Nephron progenitor cell (in vitro differentiated cells): ENCODE data around the gene UBE2D3.
A peak's percentile ranks its signal among the peaks of the same experiment; 100 is the strongest.

ENCODE experiments used
- DNase-seq: peaks from one replicate; pipeline ENCODE4 v3.0.0; 2021
- H3K27ac Mint-ChIP-seq: 2 replicates; pipeline ENCODE4 v1.8.0; 2021; ENCODE audit warnings: mild to moderate bottlenecking, moderate library complexity, mixed read lengths
- H3K27me3 Mint-ChIP-seq: 2 replicates; pipeline ENCODE4 v1.8.0; 2021; ENCODE audit warnings: mild to moderate bottlenecking, low read depth, mixed read lengths; ENCODE audit not compliant: poor library complexity
- H3K36me3 Mint-ChIP-seq: 2 replicates; pipeline ENCODE4 v1.8.0; 2021; ENCODE audit warnings: low read depth, mixed read lengths
- H3K4me1 Mint-ChIP-seq: 2 replicates; pipeline ENCODE4 v1.8.0; 2021; ENCODE audit warnings: mixed read lengths
- H3K4me3 Mint-ChIP-seq: 2 replicates; pipeline ENCODE4 v1.8.0; 2021; ENCODE audit warnings: mild to moderate bottlenecking, moderate library complexity, mixed read lengths
- H3K9me3 Mint-ChIP-seq: 2 replicates; pipeline ENCODE4 v1.8.0; 2021; ENCODE audit warnings: mild to moderate bottlenecking, moderate library complexity, mixed read lengths
- TF ChIP-seq, protein P1 (sequence below): fragments of 200-600 bp; sonication (generic); IDR thresholded peaks from 2 replicates; pipeline ENCODE4 v1.5.0; 2021; ENCODE audit warnings: antibody characterized with exemption

The UBE2D3 gene

DNA sequence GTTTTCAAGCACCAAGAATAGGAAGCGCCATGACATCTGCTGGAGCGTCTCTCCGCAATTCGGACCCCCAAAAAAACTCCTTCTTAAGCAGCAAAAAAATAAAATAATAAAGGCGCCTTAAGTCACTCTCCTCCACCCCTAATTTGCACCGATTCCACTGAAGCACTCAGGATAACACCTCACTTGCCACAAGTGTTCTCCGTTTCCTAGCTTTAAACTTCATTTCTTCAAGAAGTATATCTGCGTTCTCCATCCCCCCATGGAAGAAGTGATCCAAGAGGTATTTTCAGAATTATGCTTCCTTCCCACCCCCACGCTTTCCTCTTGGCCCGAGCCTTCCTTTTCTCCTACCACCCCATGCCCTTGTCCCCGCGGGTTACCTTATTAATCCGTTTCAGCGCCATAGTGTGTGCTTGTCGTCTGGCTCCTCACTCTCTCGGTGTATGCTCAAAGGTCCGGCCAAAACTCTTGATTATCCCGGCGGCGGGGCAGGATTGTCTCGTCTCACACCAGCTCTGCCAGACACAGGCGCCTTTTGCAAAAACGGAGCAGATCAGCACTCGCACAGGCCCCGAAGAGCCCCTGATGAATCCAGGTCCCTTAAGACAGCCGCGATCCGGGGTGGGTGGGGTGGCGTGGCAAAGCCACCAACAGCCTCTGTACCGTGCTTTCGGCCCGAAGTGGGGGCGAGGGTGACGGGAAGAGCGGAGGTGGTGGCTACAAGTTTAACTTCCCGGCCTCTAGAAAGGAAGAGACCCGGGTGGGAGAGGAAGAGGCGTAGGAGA lies 1.1 kb downstream of the UBE2D3 start:
- Mint-ChIP-seq H3K27ac (no peak overlapping the region), H3K9me3 (peaks cover 14% of the 10 kb centered on the region), H3K4me3 (no peak overlapping the region), H3K4me1 (peaks cover 16% of the 10 kb centered on the region), H3K36me3 (peaks cover 26% of the 10 kb centered on the region), H3K27me3 (no peaks in the 10 kb centered on the region)
- TF ChIP-seq, protein P1, sequence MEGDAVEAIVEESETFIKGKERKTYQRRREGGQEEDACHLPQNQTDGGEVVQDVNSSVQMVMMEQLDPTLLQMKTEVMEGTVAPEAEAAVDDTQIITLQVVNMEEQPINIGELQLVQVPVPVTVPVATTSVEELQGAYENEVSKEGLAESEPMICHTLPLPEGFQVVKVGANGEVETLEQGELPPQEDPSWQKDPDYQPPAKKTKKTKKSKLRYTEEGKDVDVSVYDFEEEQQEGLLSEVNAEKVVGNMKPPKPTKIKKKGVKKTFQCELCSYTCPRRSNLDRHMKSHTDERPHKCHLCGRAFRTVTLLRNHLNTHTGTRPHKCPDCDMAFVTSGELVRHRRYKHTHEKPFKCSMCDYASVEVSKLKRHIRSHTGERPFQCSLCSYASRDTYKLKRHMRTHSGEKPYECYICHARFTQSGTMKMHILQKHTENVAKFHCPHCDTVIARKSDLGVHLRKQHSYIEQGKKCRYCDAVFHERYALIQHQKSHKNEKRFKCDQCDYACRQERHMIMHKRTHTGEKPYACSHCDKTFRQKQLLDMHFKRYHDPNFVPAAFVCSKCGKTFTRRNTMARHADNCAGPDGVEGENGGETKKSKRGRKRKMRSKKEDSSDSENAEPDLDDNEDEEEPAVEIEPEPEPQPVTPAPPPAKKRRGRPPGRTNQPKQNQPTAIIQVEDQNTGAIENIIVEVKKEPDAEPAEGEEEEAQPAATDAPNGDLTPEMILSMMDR: no peak
- DNase-seq: no peak

DNA sequence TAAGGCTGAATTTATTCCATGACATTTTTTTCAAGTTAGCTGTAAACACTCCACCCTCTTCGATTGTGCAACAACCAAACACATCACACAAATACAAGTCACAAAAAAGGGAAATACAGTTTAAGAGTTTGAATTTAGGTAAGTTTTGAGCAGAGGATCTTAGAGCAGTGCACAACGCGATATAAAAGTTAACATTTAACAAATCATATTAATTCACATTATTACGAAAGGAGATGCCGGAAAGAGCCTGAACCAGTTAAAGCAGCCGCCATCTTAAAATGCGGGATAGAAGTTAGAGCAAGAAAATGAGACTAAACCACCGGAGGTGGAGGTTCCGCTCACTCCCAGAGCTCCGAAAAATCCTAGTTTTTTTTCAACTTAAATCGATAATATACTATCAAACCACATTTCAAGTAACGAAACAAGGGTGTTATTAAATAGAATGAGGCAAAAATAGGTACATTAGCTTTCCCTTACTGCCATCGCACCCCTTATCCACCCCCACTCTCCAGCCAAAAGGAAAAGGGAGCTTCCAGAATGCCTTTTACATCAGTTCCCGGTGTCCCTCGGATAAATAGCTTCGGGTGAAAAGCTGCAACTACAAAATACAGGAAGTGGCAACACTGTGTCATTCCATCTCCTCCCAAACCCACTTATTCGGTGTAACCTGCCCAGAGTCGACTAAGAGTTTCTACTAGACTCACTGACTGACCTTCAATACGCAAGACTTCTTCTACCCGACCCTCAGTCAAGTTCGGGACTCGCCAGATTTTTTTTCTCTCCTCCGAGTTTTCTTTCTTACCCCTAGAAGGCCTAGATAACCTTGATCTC lies 1.9 kb downstream of the UBE2D3 start:
- DNase-seq: peak; percentile 11
- peaks cover 24% of the 10 kb centered on the region for H3K4me1 Mint-ChIP-seq
- no peaks in the 10 kb centered on the region for H3K27me3 Mint-ChIP-seq
- peaks cover 34% of the 10 kb centered on the region for H3K36me3 Mint-ChIP-seq
- TF ChIP-seq, protein P1: no peak
- peaks cover 22% of the 10 kb centered on the region for H3K9me3 Mint-ChIP-seq
- no peak overlapping the region for H3K27ac Mint-ChIP-seq
- no peak overlapping the region for H3K4me3 Mint-ChIP-seq

DNA sequence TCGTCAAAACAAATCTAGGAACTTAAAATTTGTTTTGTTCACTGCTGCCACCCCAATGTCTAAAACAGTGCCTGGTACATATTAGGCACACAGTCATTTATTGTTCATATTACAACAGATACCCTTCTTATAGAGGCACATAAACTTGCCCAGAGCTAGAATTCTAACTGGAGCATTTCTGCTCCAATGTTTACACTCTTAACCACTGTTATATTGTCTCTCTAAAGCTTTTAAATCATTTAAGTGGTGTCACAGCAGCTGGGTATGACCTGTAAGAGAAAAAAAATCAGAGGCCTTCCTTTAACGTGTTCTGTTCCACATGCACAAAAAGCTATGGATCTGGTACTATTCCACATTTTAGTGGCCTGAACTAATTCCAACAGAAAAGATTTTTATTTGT lies 3.0 kb downstream of the UBE2D3 start:
- no peak for DNase-seq
- peaks cover 45% of the 10 kb centered on the region for H3K36me3 Mint-ChIP-seq
- peaks cover 33% of the 10 kb centered on the region for H3K4me1 Mint-ChIP-seq

GRCh38 chr4:102823897-102824296 lies 3.5 kb downstream of the UBE2D3 start:
- Mint-ChIP-seq H3K36me3 (peaks cover 47% of the 10 kb centered on the region), H3K9me3 (peaks cover 30% of the 10 kb centered on the region), H3K4me1 (peaks cover 31% of the 10 kb centered on the region), H3K27ac (no peak overlapping the region), H3K27me3 (no peaks in the 10 kb centered on the region), H3K4me3 (no peak overlapping the region)
- TF ChIP-seq, protein P1: no peak
- DNase-seq: no peak

More for the DNA sequence above, 3.0 kb downstream of the UBE2D3 start:
- Mint-ChIP-seq H3K4me3 (no peak overlapping the region), H3K9me3 (peaks cover 30% of the 10 kb centered on the region), H3K27me3 (no peaks in the 10 kb centered on the region), H3K27ac (peak overlapping the region; percentile 63)
- TF ChIP-seq, protein P1: no peak

DNA sequence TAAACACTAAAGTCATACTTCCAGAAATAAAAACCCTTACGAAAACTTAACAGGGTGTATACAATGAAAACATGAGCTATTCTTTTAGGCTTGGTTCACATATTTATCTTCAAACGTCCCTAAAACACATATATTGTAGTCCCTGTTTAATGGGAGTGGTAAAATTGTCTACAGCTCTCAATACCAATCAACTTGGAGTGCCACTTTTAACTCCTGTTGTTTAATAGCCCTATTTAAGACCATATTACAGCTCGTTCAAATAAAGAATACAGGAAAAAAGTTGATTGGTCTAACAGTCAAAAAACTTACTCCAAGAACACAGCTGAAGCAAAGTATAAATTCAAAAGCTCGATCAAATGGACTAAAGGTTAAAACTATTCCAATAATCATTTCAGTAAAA lies 3.9 kb downstream of the UBE2D3 start:
- peaks cover 31% of the 10 kb centered on the region for H3K4me1 Mint-ChIP-seq
- TF ChIP-seq, protein P1: no peak
- H3K36me3 Mint-ChIP-seq: peaks cover 52% of the 10 kb centered on the region
- peaks cover 30% of the 10 kb centered on the region for H3K9me3 Mint-ChIP-seq
- no peak overlapping the region for H3K4me3 Mint-ChIP-seq
- DNase-seq: no peak
- H3K27ac Mint-ChIP-seq: no peak overlapping the region
- no peaks in the 10 kb centered on the region for H3K27me3 Mint-ChIP-seq
